ENCODE results near the gene PHLDA2. TPM values are rescaled to one million over a fixed set of nuclear protein-coding genes. Genes with fewer than 3 reads are reported as not detected.
A peak's percentile ranks its signal among the peaks of the same experiment; 100 is the strongest.

The PHLDA2 gene
- total and polyA plus RNA-seq, 9 of the 15 experiments (the other 6 are each of a cell fraction or from before 2014, with no cell fraction given) = 0.43 to 42.4 (median 4.7) TPM

DNA sequence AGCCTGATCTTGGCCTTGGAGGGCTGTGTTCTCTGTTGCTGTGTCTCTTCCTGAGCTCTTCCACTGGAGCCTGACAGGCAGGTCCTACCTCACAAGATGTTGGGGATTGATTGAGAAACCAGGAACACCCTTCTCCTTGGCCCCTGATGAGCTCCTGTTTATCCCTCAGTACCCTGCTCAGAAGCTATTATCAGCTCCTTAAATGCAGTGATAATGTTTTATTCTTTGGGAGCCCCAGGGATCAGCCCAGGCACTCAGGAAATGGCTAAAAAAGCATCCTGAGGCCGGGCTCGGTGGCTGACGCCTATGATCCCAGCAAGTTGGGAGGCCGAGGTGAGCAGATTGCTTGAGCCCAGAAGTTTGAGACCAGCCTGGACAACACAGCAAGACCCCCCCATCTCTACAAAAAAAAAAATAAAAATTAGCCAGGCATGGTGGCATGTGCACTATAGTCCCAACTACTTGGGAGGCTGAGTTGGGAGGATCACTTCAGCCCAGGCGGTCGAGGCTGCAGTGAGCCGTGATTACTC lies 4.9 kb upstream of the PHLDA2 start:
- intact Hi-C loops (cut with micrococcal nuclease) = no loop called here
- Histone ChIP-seq H3K27ac (ENCODE audit: extremely low read depth, low read depth, low read length) (no peak overlapping the region), H4K20me1 (replicated peaks; ENCODE audit: control insufficient read depth, insufficient read depth, low read length) (peaks cover 3% of the 10 kb centered on the region; the same call in 1 of the 2 replicates), H3K9me3 (replicated peaks; ENCODE audit: control insufficient read depth, insufficient read depth, low read depth, low read length) (peaks cover 6% of the 10 kb centered on the region), H3K4me2 (ENCODE audit: insufficient read depth, low read length) (no peak overlapping the region), H2AFZ (ENCODE audit: low read depth, low read length) (no peak overlapping the region), H3K9me1 (ENCODE audit: control insufficient read depth, insufficient read depth, low read length) (no peaks in the 10 kb centered on the region), H3K9ac (ENCODE audit: insufficient read depth in 1 of 2, low read depth in 2 of 2, low read length in 2 of 2) (peak overlapping the region in 1 of 2 experiments; percentile 67; a peak in 2 of 4 replicates), H3K79me2 (ENCODE audit: control insufficient read depth, insufficient read depth, low read length) (peaks cover under 1% of the 10 kb centered on the region; the same call in 1 of the 3 replicates), H3K27me3 (ENCODE audit: control insufficient read depth in 2 of 2, insufficient read depth in 2 of 2, low read length in 2 of 2) (no peaks in the 10 kb centered on the region), H3K36me3 (ENCODE audit: control insufficient read depth, insufficient read depth, low read length) (no peaks in the 10 kb centered on the region), H3K4me3 (no peak overlapping the region), H3K4me1 (replicated peaks in 1 of 2; ENCODE audit: control insufficient read depth in 2 of 2, insufficient read depth in 2 of 2, low read length in 2 of 2) (peaks cover 6 to 43% of the 10 kb centered on the region in 2 experiments; a peak in 4 of 5 replicates)
- CTCF ChIA-PET (ENCODE audit: low intra/inter-chr PET ratio) = no interaction called here
- no TSS peak for BruUV-seq (replicated peaks)
- POLR2A ChIA-PET = interaction anchor here (0.9 to 1.6 kb wide), 3 partner anchors 9 to 50 kb away, joined by 3 to 6 read pairs (median 3); no protein-coding TSS in a partner anchor
- no peak for TF ChIP-seq USF1 (CRISPR knock-in tag; IDR thresholded peaks at IDR 0.05)
- 0 out of 2 replicates have a peak, but pooled peaks have one; percentile 17 for TF ChIP-seq ZNF121 (CRISPR knock-in tag; conservative IDR thresholded peaks at IDR 0.05)
- DNase-seq (ENCODE audit: extremely low read depth in 1 of 4, low spot score in 3 of 4) = no peak
- ATAC-seq = no peak
- FAIRE-seq = no peak
- WGBS (ENCODE audit: insufficient coverage, low coverage, missing lambda C conversion rate) = 67% methylated on average over 7 of the region's 7 CpGs
- in situ Hi-C loops (cut with MboI) = no loop called here

GRCh38 chr11:2933375-2934020 lies 4.3 kb upstream of the PHLDA2 start:
- H3K4me1 ChIP-seq (replicated peaks in 1 of 2; ENCODE audit: control insufficient read depth in 2 of 2, insufficient read depth in 2 of 2, low read length in 2 of 2) = peaks cover 6 to 49% of the 10 kb centered on the region in 2 experiments; a peak in 4 of 5 replicates
- no peak overlapping the region for H3K4me2 ChIP-seq (ENCODE audit: insufficient read depth, low read length)
- H3K27ac ChIP-seq (ENCODE audit: extremely low read depth, low read depth, low read length) = no peak overlapping the region
- in situ Hi-C loops (cut with MboI) (no loop called here), intact Hi-C loops (cut with micrococcal nuclease) (no loop called here)
- no peak for FAIRE-seq
- no peak for DNase-seq (ENCODE audit: extremely low read depth in 1 of 4, low spot score in 3 of 4)
- peaks cover 6% of the 10 kb centered on the region for H3K9me3 ChIP-seq (replicated peaks; ENCODE audit: control insufficient read depth, insufficient read depth, low read depth, low read length)
- no TSS peak for BruUV-seq (replicated peaks)
- WGBS (ENCODE audit: insufficient coverage, low coverage, missing lambda C conversion rate) = 74% methylated on average over 12 of the region's 12 CpGs
- TF ChIP-seq BRCA1 (IDR thresholded peaks at IDR 0.05) (no peak), BRCA1 (CRISPR knock-in tag; IDR thresholded peaks at IDR 0.05) (0 out of 2 replicates have a peak, but pooled peaks have one; percentile 30), ARNT (IDR thresholded peaks at IDR 0.05) (no peak), ZFP36 (IDR thresholded peaks at IDR 0.05; ENCODE audit: low read depth, low read length, partially characterized antibody) (peak; percentile 93), POLR2G (IDR thresholded peaks at IDR 0.05; ENCODE audit: low read depth, low read length) (peak; percentile 46; the same call in 1 of the 2 replicates), ZNF134 (CRISPR knock-in tag; conservative IDR thresholded peaks at IDR 0.05) (peak; percentile 45; the same call in 1 of the 2 replicates)
- peaks cover 3% of the 10 kb centered on the region; the same call in 1 of the 2 replicates for H4K20me1 ChIP-seq (replicated peaks; ENCODE audit: control insufficient read depth, insufficient read depth, low read length)
- ChIA-PET POLR2A (interaction anchor here (0.6 to 1.6 kb wide), 4 partner anchors 10 to 49 kb away, joined by 3 to 6 read pairs (median 3); no protein-coding TSS in a partner anchor), CTCF (ENCODE audit: low intra/inter-chr PET ratio) (interaction anchor here (1.0 kb wide), 1 partner anchor 88 kb away, joined by 3 read pairs; no protein-coding TSS in a partner anchor)
- H3K4me3 ChIP-seq = no peak overlapping the region
- H3K27me3 ChIP-seq (ENCODE audit: control insufficient read depth in 2 of 2, insufficient read depth in 2 of 2, low read length in 2 of 2) = no peaks in the 10 kb centered on the region
- H2AFZ ChIP-seq (ENCODE audit: low read depth, low read length) = no peak overlapping the region
- H3K79me2 ChIP-seq (ENCODE audit: control insufficient read depth, insufficient read depth, low read length) = peaks cover 6% of the 10 kb centered on the region; the same call in 1 of the 3 replicates
- H3K9ac ChIP-seq (ENCODE audit: insufficient read depth in 1 of 2, low read depth in 2 of 2, low read length in 2 of 2) = peak overlapping the region in 1 of 2 experiments; percentile 67; a peak in 2 of 4 replicates
- no peaks in the 10 kb centered on the region for H3K36me3 ChIP-seq (ENCODE audit: control insufficient read depth, insufficient read depth, low read length)
- H3K9me1 ChIP-seq (ENCODE audit: control insufficient read depth, insufficient read depth, low read length) = no peaks in the 10 kb centered on the region
- ATAC-seq = no peak

Data from K562 (cell line).